Lower lobe of right lung (tissue), 2 donors: ENCODE results near the gene ANO7. TPM values are rescaled to one million over a fixed set of nuclear protein-coding genes. Genes with fewer than 3 reads are reported as not detected.

Experiments used
- ATAC-seq, 2 donors: fragments of 200-7000 bp; cut with Tn5 transposase; one replicate each; pipeline ENCODE4 v1.9.1; 2020 to 2022; ENCODE audit warnings: mild to moderate bottlenecking in 2 of 2, moderate library complexity in 2 of 2
- DNase-seq: peaks from one replicate; pipeline ENCODE4 v3.0.0-alpha.2; 2020
- H3K27ac ChIP-seq: fragments of 200-600 bp; one replicate; pipeline ENCODE4 v1.8.0; 2022
- H3K27me3 ChIP-seq: fragments of 200-600 bp; one replicate; pipeline ENCODE4 v1.8.0; 2022; ENCODE audit warnings: low read depth
- H3K36me3 ChIP-seq: fragments of 200-600 bp; one replicate; pipeline ENCODE4 v1.8.0; 2022; ENCODE audit warnings: mild to moderate bottlenecking
- H3K4me1 ChIP-seq: fragments of 200-600 bp; one replicate; pipeline ENCODE4 v1.8.0; 2022
- H3K4me3 ChIP-seq: fragments of 200-600 bp; one replicate; pipeline ENCODE4 v1.8.0; 2022; ENCODE audit warnings: mild to moderate bottlenecking
- H3K9me3 ChIP-seq: fragments of 200-600 bp; one replicate; pipeline ENCODE4 v1.8.0; 2022
- intact Hi-C: fragments of 100-400 bp; cut with DNase I; formaldehyde crosslinking; loops from one replicate; pipeline ENCODE4 v1.11.0; 2022
- total RNA-seq: library from RNA; stranded (reverse); fragmentation: NEBNext Ultra II Directional; extraction: Animal tissue kit (Norgen Biotek cat#: 25700); gene quantifications from one replicate; pipeline ENCODE4 v1.2.1, GENCODE V29; 2021
- TF ChIP-seq, protein P1 (sequence below): fragments of 200-600 bp; IDR thresholded peaks from one replicate; pipeline ENCODE4 v1.8.0; 2022; ENCODE audit warnings: antibody characterized with exemption, mild to moderate bottlenecking
- donor health status: DM: no; HTN: yes; CAD: no; lungs with severe emphysema.

Gene ANO7
- total RNA-seq, 1 donor from 2014 or later = 1.3 TPM

DNA sequence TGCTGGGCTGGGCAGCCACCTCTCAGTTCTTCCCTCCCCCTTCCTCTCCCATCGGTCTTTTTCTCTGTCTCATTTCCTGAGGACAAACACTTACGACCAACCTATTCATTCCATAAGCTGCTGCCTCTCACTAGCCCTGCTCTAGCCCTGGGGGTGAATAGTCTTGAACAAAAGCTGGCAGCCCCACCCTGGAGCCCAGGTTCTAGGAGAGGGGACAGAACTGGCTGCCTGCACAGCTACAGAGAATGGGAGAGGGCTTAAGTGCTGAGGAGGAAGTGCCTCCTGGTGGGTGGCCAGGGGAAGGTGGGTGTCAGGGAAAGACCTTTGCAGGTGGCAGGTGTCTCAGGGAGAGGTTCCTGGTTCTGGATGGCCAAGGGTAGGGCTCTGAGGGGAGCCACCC lies 22.8 kb downstream of the ANO7 start:
- no peaks in the 10 kb centered on the region for H3K36me3 ChIP-seq
- H3K4me3 ChIP-seq = no peak overlapping the region
- no peaks in the 10 kb centered on the region for H3K9me3 ChIP-seq
- ATAC-seq (no peak), DNase-seq (no peak)
- intact Hi-C loops = no loop called here
- H3K4me1 ChIP-seq = no peaks in the 10 kb centered on the region
- TF ChIP-seq, protein P1, sequence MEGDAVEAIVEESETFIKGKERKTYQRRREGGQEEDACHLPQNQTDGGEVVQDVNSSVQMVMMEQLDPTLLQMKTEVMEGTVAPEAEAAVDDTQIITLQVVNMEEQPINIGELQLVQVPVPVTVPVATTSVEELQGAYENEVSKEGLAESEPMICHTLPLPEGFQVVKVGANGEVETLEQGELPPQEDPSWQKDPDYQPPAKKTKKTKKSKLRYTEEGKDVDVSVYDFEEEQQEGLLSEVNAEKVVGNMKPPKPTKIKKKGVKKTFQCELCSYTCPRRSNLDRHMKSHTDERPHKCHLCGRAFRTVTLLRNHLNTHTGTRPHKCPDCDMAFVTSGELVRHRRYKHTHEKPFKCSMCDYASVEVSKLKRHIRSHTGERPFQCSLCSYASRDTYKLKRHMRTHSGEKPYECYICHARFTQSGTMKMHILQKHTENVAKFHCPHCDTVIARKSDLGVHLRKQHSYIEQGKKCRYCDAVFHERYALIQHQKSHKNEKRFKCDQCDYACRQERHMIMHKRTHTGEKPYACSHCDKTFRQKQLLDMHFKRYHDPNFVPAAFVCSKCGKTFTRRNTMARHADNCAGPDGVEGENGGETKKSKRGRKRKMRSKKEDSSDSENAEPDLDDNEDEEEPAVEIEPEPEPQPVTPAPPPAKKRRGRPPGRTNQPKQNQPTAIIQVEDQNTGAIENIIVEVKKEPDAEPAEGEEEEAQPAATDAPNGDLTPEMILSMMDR = no peak
- H3K27ac ChIP-seq = no peak overlapping the region
- no peaks in the 10 kb centered on the region for H3K27me3 ChIP-seq

DNA sequence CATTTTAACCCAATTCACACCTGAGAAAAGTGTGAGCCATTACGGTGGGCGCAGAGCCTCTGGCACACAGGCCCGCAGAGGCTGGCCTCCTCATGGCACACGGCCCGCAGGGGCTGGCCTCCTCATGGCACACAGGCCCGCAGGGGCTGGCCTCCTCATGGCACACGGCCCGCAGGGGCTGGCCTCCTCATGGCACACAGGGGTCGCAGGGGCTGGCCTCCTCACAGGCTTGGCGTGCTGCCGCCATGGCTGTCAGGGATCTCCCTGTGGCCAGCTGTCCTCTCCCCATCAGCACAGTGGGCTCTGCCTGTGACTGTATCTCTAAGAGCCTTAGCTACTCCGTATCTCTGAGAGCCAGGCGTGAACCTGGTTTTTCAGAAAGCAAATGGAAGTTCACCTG lies 24.6 kb downstream of the ANO7 start:
- H3K36me3 ChIP-seq = no peaks in the 10 kb centered on the region
- no peak overlapping the region for H3K27ac ChIP-seq
- no peaks in the 10 kb centered on the region for H3K27me3 ChIP-seq
- no peak for DNase-seq
- TF ChIP-seq, protein P1 = no peak
- intact Hi-C loops = no loop called here
- no peak for ATAC-seq
- no peaks in the 10 kb centered on the region for H3K4me1 ChIP-seq
- H3K9me3 ChIP-seq = no peaks in the 10 kb centered on the region
- H3K4me3 ChIP-seq = no peak overlapping the region

DNA sequence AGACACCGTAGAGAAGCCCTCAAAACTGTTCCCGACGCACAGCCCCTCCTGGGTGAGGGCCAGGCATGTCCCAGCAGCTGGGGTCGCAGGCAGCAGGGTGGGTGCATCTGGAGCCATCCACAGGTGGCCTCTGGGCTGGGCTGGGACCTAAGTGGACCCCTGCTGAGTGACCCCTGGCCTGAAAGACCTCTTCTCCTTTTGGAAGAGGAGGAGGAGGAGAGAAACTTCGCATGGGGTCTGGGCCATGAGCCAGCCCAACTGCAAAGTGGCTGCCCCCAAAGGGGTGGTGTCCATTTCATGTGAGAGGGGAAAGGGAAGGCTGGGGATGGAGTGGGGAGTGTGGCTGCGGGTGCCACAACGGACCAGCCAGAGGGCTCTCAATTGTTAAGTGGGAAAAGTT lies 25.1 kb downstream of the ANO7 start:
- Histone ChIP-seq H3K4me1 (peaks cover 2% of the 10 kb centered on the region), H3K27ac (no peak overlapping the region), H3K36me3 (no peaks in the 10 kb centered on the region), H3K27me3 (no peaks in the 10 kb centered on the region), H3K9me3 (no peaks in the 10 kb centered on the region), H3K4me3 (no peak overlapping the region)
- TF ChIP-seq, protein P1 = no peak
- DNase-seq = no peak
- intact Hi-C loops = no loop called here
- no peak for ATAC-seq

DNA sequence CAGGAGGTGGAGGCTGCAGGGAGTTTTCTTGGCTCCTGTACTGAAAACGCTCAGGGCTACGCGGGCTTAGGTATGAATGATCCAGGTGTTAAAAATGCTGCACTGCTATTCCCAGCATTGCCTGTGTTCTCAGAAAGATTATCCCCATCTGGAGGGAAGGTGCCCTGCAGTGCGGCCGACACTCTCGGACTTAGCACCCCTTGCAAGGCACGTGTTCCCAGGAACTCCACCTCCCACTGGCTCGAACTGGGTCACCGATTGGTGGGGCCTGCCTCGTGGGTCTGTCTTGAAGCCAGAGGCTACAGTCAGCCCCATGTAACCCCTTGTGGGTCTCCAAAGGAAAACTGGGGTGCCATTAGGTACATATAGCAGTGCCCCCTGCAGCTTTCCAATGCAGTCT lies 25.7 kb downstream of the ANO7 start:
- DNase-seq (no peak), ATAC-seq (no peak)
- H3K36me3 ChIP-seq = no peaks in the 10 kb centered on the region
- peaks cover 9% of the 10 kb centered on the region for H3K4me1 ChIP-seq
- H3K4me3 ChIP-seq = no peak overlapping the region
- H3K9me3 ChIP-seq = no peaks in the 10 kb centered on the region
- no peaks in the 10 kb centered on the region for H3K27me3 ChIP-seq
- TF ChIP-seq, protein P1 = no peak
- intact Hi-C loops = no loop called here
- H3K27ac ChIP-seq = no peak overlapping the region

DNA sequence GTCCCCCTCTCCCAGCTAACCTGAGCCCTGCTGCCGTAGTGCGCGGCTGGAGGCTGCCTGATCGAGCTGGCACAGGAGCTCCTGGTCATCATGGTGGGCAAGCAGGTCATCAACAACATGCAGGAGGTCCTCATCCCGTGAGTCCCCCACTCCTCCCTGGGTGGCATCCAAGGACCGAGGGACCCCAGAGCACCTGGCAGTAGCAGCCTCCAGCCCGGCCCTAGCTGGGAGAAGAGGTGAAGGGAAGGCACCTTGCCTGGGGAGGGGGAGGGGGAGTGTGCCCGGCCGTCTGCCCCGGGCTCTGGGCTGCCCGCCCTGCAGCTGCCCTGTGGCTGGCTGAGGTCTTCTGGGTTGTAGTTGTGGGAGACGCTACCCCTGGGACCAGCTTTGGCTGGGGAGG lies 26.3 kb downstream of the ANO7 start:
- Histone ChIP-seq H3K27ac (no peak overlapping the region), H3K36me3 (no peaks in the 10 kb centered on the region), H3K9me3 (no peaks in the 10 kb centered on the region), H3K4me1 (peaks cover 12% of the 10 kb centered on the region), H3K4me3 (no peak overlapping the region), H3K27me3 (no peaks in the 10 kb centered on the region)
- DNase-seq (no peak), ATAC-seq (no peak)
- TF ChIP-seq, protein P1 = no peak
- intact Hi-C loops = no loop called here

DNA sequence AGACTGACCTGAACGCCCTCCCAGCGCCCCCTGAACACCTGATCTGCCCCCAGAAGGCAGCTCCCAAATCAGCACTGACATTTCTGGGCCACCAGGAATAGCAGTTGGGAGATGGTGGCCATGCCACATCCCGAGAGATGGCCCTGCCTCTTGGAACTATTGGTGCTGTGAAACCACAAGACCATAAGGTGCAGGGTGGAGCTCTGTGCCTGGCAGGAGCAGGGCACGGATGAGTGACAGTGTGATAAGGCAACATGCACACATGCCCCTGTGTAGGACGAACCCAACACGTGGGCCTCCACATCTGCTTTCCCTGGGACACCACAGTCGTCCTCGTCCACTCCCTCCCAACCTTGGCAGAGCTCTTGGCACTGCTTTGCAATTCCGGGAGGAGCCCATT lies 26.9 kb downstream of the ANO7 start:
- no peak for ATAC-seq
- Histone ChIP-seq H3K9me3 (no peaks in the 10 kb centered on the region), H3K4me1 (peaks cover 12% of the 10 kb centered on the region), H3K27me3 (no peaks in the 10 kb centered on the region), H3K4me3 (no peak overlapping the region), H3K27ac (no peak overlapping the region), H3K36me3 (no peaks in the 10 kb centered on the region)
- intact Hi-C loops = no loop called here
- no peak for DNase-seq
- TF ChIP-seq, protein P1 = no peak
